H9 (cell line): ENCODE results near the gene TSPAN8. TPM values are rescaled to one million over a fixed set of nuclear protein-coding genes. Genes with fewer than 3 reads are reported as not detected.

Source experiments
- DNase-seq: peaks from one replicate; pipeline ENCODE4 v3.0.0-alpha.2; 2017
- H2AFZ ChIP-seq: one replicate; pipeline ENCODE4 v1.6.1; 2013; ENCODE audit warnings: mild to moderate bottlenecking, low read length, control low read depth, moderate library complexity
- H2AK5ac ChIP-seq: 2 replicates; pipeline ENCODE4 v1.6.1; 2013; ENCODE audit warnings: low read length, control low read depth, mixed read lengths; ENCODE audit not compliant: insufficient read length
- H2BK120ac ChIP-seq: one replicate; pipeline ENCODE4 v1.6.1; 2013; ENCODE audit warnings: low read depth, mild to moderate bottlenecking, low read length, control low read depth, inconsistent platforms; ENCODE audit not compliant: poor library complexity, severe bottlenecking
- H2BK12ac ChIP-seq: 2 replicates; pipeline ENCODE4 v1.6.1; 2013; ENCODE audit warnings: low read length, control low read depth, mixed read lengths, low read depth; ENCODE audit not compliant: insufficient read length
- H2BK15ac ChIP-seq: 2 replicates; pipeline ENCODE4 v1.6.1; 2013; ENCODE audit warnings: low read depth, low read length, control low read depth
- H2BK20ac ChIP-seq: one replicate; pipeline ENCODE4 v1.6.1; 2013; ENCODE audit warnings: low read depth, mild to moderate bottlenecking, low read length, control low read depth, inconsistent platforms; ENCODE audit not compliant: poor library complexity, severe bottlenecking
- H2BK5ac ChIP-seq: 2 replicates; pipeline ENCODE4 v1.6.1; 2013; ENCODE audit warnings: low read length, control low read depth, mixed read lengths; ENCODE audit not compliant: insufficient read length
- H3K14ac ChIP-seq: 2 replicates; pipeline ENCODE4 v1.6.1; 2013; ENCODE audit warnings: low read length, control low read depth; ENCODE audit not compliant: insufficient read depth
- H3K18ac ChIP-seq: 2 replicates; pipeline ENCODE4 v1.6.1; 2013; ENCODE audit warnings: low read depth, mild to moderate bottlenecking, mixed read lengths, low read length, control low read depth; ENCODE audit not compliant: insufficient read length
- H3K23ac ChIP-seq: 2 replicates; pipeline ENCODE4 v1.6.1; 2013; ENCODE audit warnings: low read length, control low read depth, mixed read lengths, low read depth; ENCODE audit not compliant: insufficient read length
- H3K23me2 ChIP-seq: 2 replicates; pipeline ENCODE4 v1.6.1; 2013; ENCODE audit warnings: low read depth, mild to moderate bottlenecking, mixed read lengths, low read length, control low read depth; ENCODE audit not compliant: insufficient read length, poor library complexity, severe bottlenecking
- H3K27ac ChIP-seq: 2 replicates; pipeline ENCODE4 v1.5.1; 2013; ENCODE audit warnings: low read length, control low read depth, mixed read lengths, low read depth; ENCODE audit not compliant: insufficient read length
- H3K27me3 ChIP-seq: 2 replicates; pipeline ENCODE4 v1.6.1; 2013; ENCODE audit warnings: low read length, control low read depth, inconsistent platforms; ENCODE audit not compliant: insufficient read depth
- H3K4ac ChIP-seq: 2 replicates; pipeline ENCODE4 v1.6.1; 2013; ENCODE audit warnings: low read depth, mild to moderate bottlenecking, control low read depth, inconsistent platforms, low read length, moderate library complexity
- H3K4me1 ChIP-seq: 2 replicates; pipeline ENCODE4 v1.6.1; 2013; ENCODE audit warnings: low read length, control low read depth, inconsistent platforms; ENCODE audit not compliant: insufficient read depth
- H3K4me2 ChIP-seq: 2 replicates; pipeline ENCODE4 v1.6.1; 2013; ENCODE audit warnings: low read length, control low read depth, mixed read lengths; ENCODE audit not compliant: insufficient read length, insufficient read depth
- H3K56ac ChIP-seq: 2 replicates; pipeline ENCODE4 v1.6.1; 2013; ENCODE audit warnings: low read depth, mild to moderate bottlenecking, mixed read lengths, low read length, control low read depth; ENCODE audit not compliant: insufficient read length
- H3K79me1 ChIP-seq: 2 replicates; pipeline ENCODE4 v1.6.1; 2013; ENCODE audit warnings: low read depth, mild to moderate bottlenecking, moderate library complexity, low read length, control low read depth, inconsistent platforms; ENCODE audit not compliant: insufficient read depth, poor library complexity, severe bottlenecking
- H3K79me2 ChIP-seq: 2 replicates; pipeline ENCODE4 v1.6.1; 2013; ENCODE audit warnings: low read length, control low read depth, inconsistent platforms; ENCODE audit not compliant: insufficient read depth
- H3K9ac ChIP-seq: 2 replicates; pipeline ENCODE4 v1.6.1; 2013; ENCODE audit warnings: low read length, control low read depth, mixed read lengths; ENCODE audit not compliant: insufficient read length; ENCODE audit errors: extremely low read depth
- H3K9me3 ChIP-seq: one replicate; pipeline ENCODE4 v1.6.1; 2013; ENCODE audit warnings: low read depth, low read length, inconsistent platforms; ENCODE audit not compliant: control insufficient read depth
- H3T11ph ChIP-seq: one replicate; pipeline ENCODE4 v1.6.1; 2013; ENCODE audit warnings: mild to moderate bottlenecking, low read length, control low read depth, inconsistent platforms
- H4K20me1 ChIP-seq: one replicate; pipeline ENCODE4 v1.6.1; 2013; ENCODE audit not compliant: control insufficient read depth, insufficient read length, insufficient read depth
- H4K5ac ChIP-seq: 2 replicates; pipeline ENCODE4 v1.6.1; 2013; ENCODE audit warnings: low read depth, mild to moderate bottlenecking, mixed read lengths, low read length, control low read depth; ENCODE audit not compliant: insufficient read length
- H4K8ac ChIP-seq: replicated peaks from 2 replicates; pipeline ENCODE4 v1.6.1; 2013; ENCODE audit warnings: low read length, control low read depth, mixed read lengths, low read depth; ENCODE audit not compliant: insufficient read length
- H4K91ac ChIP-seq: 2 replicates; pipeline ENCODE4 v1.6.1; 2013; ENCODE audit warnings: low read depth, mild to moderate bottlenecking, moderate library complexity, mixed read lengths, low read length, control low read depth; ENCODE audit not compliant: insufficient read length
- H3K27ac Mint-ChIP-seq, 3 experiments: 2 replicates in 2 of 3; 3 replicates in 1 of 3; pipeline ENCODE4 v1.8.0; 2020 to 2021; ENCODE audit warnings: mixed read lengths in 3 of 3, mild to moderate bottlenecking in 1 of 3, moderate library complexity in 1 of 3
- H3K27me3 Mint-ChIP-seq: 2 replicates; pipeline ENCODE4 v1.8.0; 2021; ENCODE audit warnings: low read depth, mild to moderate bottlenecking, moderate library complexity, mixed read lengths
- H3K36me3 Mint-ChIP-seq, 3 experiments: 2 replicates in 2 of 3; 3 replicates in 1 of 3; pipeline ENCODE4 v1.8.0; 2020 to 2021; ENCODE audit warnings: low read depth in 3 of 3, mixed read lengths in 3 of 3; ENCODE audit not compliant: insufficient read depth in 1 of 3
- H3K4me1 Mint-ChIP-seq, 2 experiments: 2 replicates each; pipeline ENCODE4 v1.8.0; 2020; ENCODE audit warnings: mixed read lengths in 2 of 2
- H3K4me3 Mint-ChIP-seq, 2 experiments: 2 replicates in 1 of 2; 3 replicates in 1 of 2; pipeline ENCODE4 v1.8.0; 2020 to 2021; ENCODE audit warnings: mild to moderate bottlenecking in 2 of 2, mixed read lengths in 2 of 2, moderate library complexity in 1 of 2
- H3K9me3 Mint-ChIP-seq, 2 experiments: 2 replicates in 1 of 2; 3 replicates in 1 of 2; pipeline ENCODE4 v1.8.0; 2020; ENCODE audit warnings: mild to moderate bottlenecking in 2 of 2, mixed read lengths in 2 of 2, moderate library complexity in 1 of 2
- WGBS: extraction: QIAGEN DNeasy Blood & Tissue Kit; methylation state at CpG from one replicate; pipeline ENCODE4 v1.1.7; 2013; ENCODE audit warnings: missing lambda C conversion rate, low lambda C conversion rate, mixed read lengths; ENCODE audit not compliant: insufficient read length; ENCODE audit errors: extremely low coverage; 5-methylcytosine and 5-hydroxymethylcytosine counted together
- total RNA-seq: library from RNA; stranded (reverse); gene quantifications from 2 replicates; pipeline ENCODE4 v1.2.1, GENCODE V29; 2021
- TF ChIP-seq, protein P1 (sequence below): fragments of 200-600 bp; sonication (generic); conservative IDR thresholded peaks from 3 replicates; pipeline ENCODE4 v1.8.0; 2021; ENCODE audit warnings: antibody characterized with exemption, mild to moderate bottlenecking

TSPAN8 gene
- total RNA-seq, 1 experiment from 2014 or later: not detected

DNA sequence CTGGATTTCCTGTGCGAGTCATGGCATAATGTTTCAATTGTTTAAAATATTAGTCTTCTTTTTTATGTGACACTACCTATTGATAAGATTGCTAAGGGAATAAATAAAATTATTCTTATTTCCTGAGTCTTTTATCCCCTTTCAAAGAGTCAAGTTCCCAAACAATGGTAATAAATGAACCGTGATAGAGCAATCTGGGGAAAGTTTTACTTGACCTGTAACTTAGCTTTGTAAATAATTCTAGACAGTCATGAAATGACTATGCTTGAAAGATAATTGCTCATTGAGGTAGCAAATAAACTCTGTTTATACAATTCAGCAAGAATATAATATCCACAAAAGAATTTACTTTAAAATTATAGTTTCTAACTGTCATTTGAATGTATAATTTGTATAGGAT is 82.1 kb downstream of the TSPAN8 start:
- Mint-ChIP-seq H3K27me3 (no peaks in the 10 kb centered on the region), H3K9me3 (peaks cover 0 to 3% of the 10 kb centered on the region in 2 experiments; a peak in 3 of 5 replicates), H3K27ac (no peak overlapping the region), H3K4me1 (peaks cover 3 to 7% of the 10 kb centered on the region in 2 experiments), H3K36me3 (peaks cover 0 to 3% (median 0%) of the 10 kb centered on the region in 3 experiments; a peak in 2 of 7 replicates), H3K4me3 (no peak overlapping the region)
- no peak overlapping the region for H2BK120ac ChIP-seq
- H3K27ac ChIP-seq: no peak overlapping the region
- no CpG with 5 or more reads among the region's 2 CpGs for WGBS
- no peak overlapping the region for H3K56ac ChIP-seq
- H2BK20ac ChIP-seq: no peak overlapping the region
- H2AFZ ChIP-seq: no peak overlapping the region
- no peak overlapping the region for H2AK5ac ChIP-seq
- no peaks in the 10 kb centered on the region; the same call in 1 of the 2 replicates for H3K4me1 ChIP-seq
- H2BK15ac ChIP-seq: no peak overlapping the region
- H4K8ac ChIP-seq: no peak overlapping the region
- H3K18ac ChIP-seq: no peak overlapping the region
- H3K23me2 ChIP-seq: no peaks in the 10 kb centered on the region
- H3K79me1 ChIP-seq: no peaks in the 10 kb centered on the region
- no peak for DNase-seq
- H4K5ac ChIP-seq: no peak overlapping the region
- H3K4ac ChIP-seq: no peak overlapping the region
- H3K4me2 ChIP-seq: no peak overlapping the region
- no peak overlapping the region for H2BK12ac ChIP-seq
- H3K27me3 ChIP-seq: no peaks in the 10 kb centered on the region
- no peaks in the 10 kb centered on the region for H4K20me1 ChIP-seq
- no peak overlapping the region for H3K14ac ChIP-seq
- H2BK5ac ChIP-seq: no peak overlapping the region
- H4K91ac ChIP-seq: no peak overlapping the region
- H3K9me3 ChIP-seq: no peaks in the 10 kb centered on the region
- TF ChIP-seq, protein P1, sequence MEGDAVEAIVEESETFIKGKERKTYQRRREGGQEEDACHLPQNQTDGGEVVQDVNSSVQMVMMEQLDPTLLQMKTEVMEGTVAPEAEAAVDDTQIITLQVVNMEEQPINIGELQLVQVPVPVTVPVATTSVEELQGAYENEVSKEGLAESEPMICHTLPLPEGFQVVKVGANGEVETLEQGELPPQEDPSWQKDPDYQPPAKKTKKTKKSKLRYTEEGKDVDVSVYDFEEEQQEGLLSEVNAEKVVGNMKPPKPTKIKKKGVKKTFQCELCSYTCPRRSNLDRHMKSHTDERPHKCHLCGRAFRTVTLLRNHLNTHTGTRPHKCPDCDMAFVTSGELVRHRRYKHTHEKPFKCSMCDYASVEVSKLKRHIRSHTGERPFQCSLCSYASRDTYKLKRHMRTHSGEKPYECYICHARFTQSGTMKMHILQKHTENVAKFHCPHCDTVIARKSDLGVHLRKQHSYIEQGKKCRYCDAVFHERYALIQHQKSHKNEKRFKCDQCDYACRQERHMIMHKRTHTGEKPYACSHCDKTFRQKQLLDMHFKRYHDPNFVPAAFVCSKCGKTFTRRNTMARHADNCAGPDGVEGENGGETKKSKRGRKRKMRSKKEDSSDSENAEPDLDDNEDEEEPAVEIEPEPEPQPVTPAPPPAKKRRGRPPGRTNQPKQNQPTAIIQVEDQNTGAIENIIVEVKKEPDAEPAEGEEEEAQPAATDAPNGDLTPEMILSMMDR: no peak
- H3K9ac ChIP-seq: no peak overlapping the region
- H3K23ac ChIP-seq: no peak overlapping the region
- H3T11ph ChIP-seq: no peak overlapping the region
- H3K79me2 ChIP-seq: no peaks in the 10 kb centered on the region

Other genes starting within 250 kb of the TSPAN8 start
- gene PTPRR, start 237.3 kb downstream of the TSPAN8 start, total RNA-seq: 0.22 and 0.24 TPM in 2 replicates